Suprapubic skin (tissue), 4 donors: Measurements from ENCODE around the gene MORC3.

ENCODE experiments used
- CTCF ChIP-seq, 2 donors: fragments of 200-600 bp in 1 of 2; fragments of 450-650 bp in 1 of 2; sonication (generic) in 1 of 2; IDR thresholded peaks; one replicate each; pipeline ENCODE4 v1.5.1; 2016 to 2019; ENCODE audit warnings: antibody characterized with exemption in 2 of 2, mild to moderate bottlenecking in 1 of 2, moderate library complexity in 1 of 2
- EP300 ChIP-seq: sonication (generic); formaldehyde crosslinking; IDR thresholded peaks from one replicate; pipeline ENCODE4 v1.6.1; 2017; ENCODE audit warnings: antibody characterized with exemption
- POLR2A ChIP-seq, 2 donors: fragments of 450-650 bp; IDR thresholded peaks; one replicate each; pipeline ENCODE4 v1.6.1; 2017; ENCODE audit warnings: antibody characterized with exemption in 2 of 2, mild to moderate bottlenecking in 2 of 2, moderate library complexity in 2 of 2
- POLR2AphosphoS5 ChIP-seq, 3 donors: sonication (generic); formaldehyde crosslinking; IDR thresholded peaks; one replicate each; pipeline ENCODE4 v1.6.1; 2017; ENCODE audit warnings: antibody characterized with exemption in 3 of 3

- TF ChIP-seq CTCF (IDR thresholded peaks at IDR 0.05) (no peak), EP300 (no peak), POLR2AphosphoS5 (IDR thresholded peaks at IDR 0.05) (no peak), POLR2A (IDR thresholded peaks at IDR 0.05) (no peak)
Observed at GRCh38 chr21:36381841-36382589, 62.0 kb downstream of the MORC3 start.
